Right lobe of liver (tissue), 6 donors: ENCODE results near the gene LRRC71. TPM values are rescaled to one million over a fixed set of nuclear protein-coding genes. Genes with fewer than 3 reads are reported as not detected.

Experiments
- ATAC-seq, 4 donors: fragments of 200-7000 bp; cut with Tn5 transposase; one replicate each; pipeline ENCODE4 v1.9.1; 2020; ENCODE audit warnings: mild to moderate bottlenecking in 4 of 4, moderate library complexity in 4 of 4
- DNase-seq, 3 donors: peaks; one replicate each; pipeline ENCODE4 v3.0.0-alpha.2; 2020
- H3K27ac ChIP-seq, 3 donors: fragments of 200-600 bp; one replicate each; pipeline ENCODE4 v1.8.0; 2022
- H3K27me3 ChIP-seq, 2 donors: fragments of 200-600 bp; one replicate each; pipeline ENCODE4 v1.8.0; 2022
- H3K36me3 ChIP-seq, 4 donors: fragments of 200-600 bp; sonication (generic) in 1 of 4; one replicate each; pipeline versions ENCODE4 v1.5.1 to v1.8.0; 2017 to 2022; ENCODE audit warnings: control low read depth in 1 of 4
- H3K4me1 ChIP-seq, 4 donors: fragments of 200-600 bp; sonication (generic) in 1 of 4; one replicate each; pipeline versions ENCODE4 v1.5.1 to v1.8.0; 2017 to 2022; ENCODE audit warnings: control low read depth in 1 of 4
- H3K4me3 ChIP-seq, 3 donors: fragments of 200-600 bp; one replicate each; pipeline ENCODE4 v1.8.0; 2022
- H3K9me3 ChIP-seq, 4 donors: fragments of 200-600 bp; sonication (generic) in 1 of 4; one replicate each; pipeline versions ENCODE4 v1.5.1 to v1.8.0; 2017 to 2022; ENCODE audit warnings: control low read depth in 1 of 4
- CTCF ChIP-seq, 4 donors: fragments of 200-600 bp in 3 of 4; fragments of 450-650 bp in 1 of 4; IDR thresholded peaks; one replicate each; pipeline versions ENCODE4 v1.5.1 to v1.8.0; 2016 to 2022; ENCODE audit warnings: antibody characterized with exemption in 4 of 4, mild to moderate bottlenecking in 2 of 4
- POLR2A ChIP-seq: fragments of 450-650 bp; IDR thresholded peaks from one replicate; pipeline ENCODE4 v1.6.1; 2017; ENCODE audit warnings: antibody characterized with exemption, mild to moderate bottlenecking
- WGBS: methylation state at CpG from one replicate; pipeline ENCODE4 v1.1.6; 2018; ENCODE audit warnings: low coverage, low lambda C conversion rate; ENCODE audit not compliant: insufficient coverage; ENCODE audit errors: missing lambda C conversion rate; 5-methylcytosine and 5-hydroxymethylcytosine counted together
- intact Hi-C, 2 donors: fragments of 100-400 bp; cut with DNase I; formaldehyde crosslinking; loops; one replicate each; pipeline versions ENCODE4 v1.11.2 to v1.14.1; 2022
- total RNA-seq, 6 experiments: library from RNA; depleted of rRNA in 2 of 6; stranded (reverse); fragments of >200 nt in 2 of 6; fragmentation: NEBNext Ultra II Directional in 3 of 6; extraction: Animal tissue kit (Norgen Biotek cat#: 25700) in 3 of 6; gene quantifications; one replicate each; pipeline versions ENCODE4 v1.1.0 to v1.2.4, GENCODE V29; 2016 to 2023
- donor health status: DM: no; HTN: yes; CAD: no.
- donor health status: DM: no; HTN: no; CAD: no.
- donor health status: DM: no; HTN: no; CAD: no.
- donor health status: DM: no; HTN: yes; CAD: no.
- donor health status: DM: no; HTN: yes; CAD: no.

LRRC71 gene
- total RNA-seq, 6 experiments from 2014 or later: 0.12 to 0.20 TPM; not detected in 4

- Histone ChIP-seq H3K36me3 (no peaks in the 10 kb centered on the region), H3K27ac (no peak overlapping the region), H3K4me3 (no peak overlapping the region), H3K4me1 (peaks cover 0 to 7% (median 0%) of the 10 kb centered on the region in 4 donors), H3K27me3 (peaks cover 0 to 25% of the 10 kb centered on the region in 2 donors), H3K9me3 (no peaks in the 10 kb centered on the region)
- 13% methylated on average over 4 of the region's 4 CpGs for WGBS
- DNase-seq (no peak), ATAC-seq (no peak)
- intact Hi-C loops: no loop called here
- TF ChIP-seq CTCF (IDR thresholded peaks at IDR 0.05) (peak in 1 of 4 donors; percentile 9), POLR2A (no peak)
Measured at GRCh38 chr1:156928043-156928602, 7.7 kb downstream of the LRRC71 start.

- peaks cover 0 to 7% (median 0%) of the 10 kb centered on the region in 4 donors for H3K4me1 ChIP-seq
- intact Hi-C loops: no loop called here
- ATAC-seq: no peak
- no peaks in the 10 kb centered on the region for H3K9me3 ChIP-seq
- 32% methylated on average over 2 of the region's 6 CpGs for WGBS
- DNase-seq: peak in 1 of 3 donors; percentile 22
- H3K27ac ChIP-seq: no peak overlapping the region
- peaks cover 0 to 11% of the 10 kb centered on the region in 2 donors for H3K27me3 ChIP-seq
- no peak for TF ChIP-seq CTCF (IDR thresholded peaks at IDR 0.05)
- no peak for TF ChIP-seq POLR2A
- H3K36me3 ChIP-seq: no peaks in the 10 kb centered on the region
- H3K4me3 ChIP-seq: no peak overlapping the region
Measured at GRCh38 chr1:156929596-156930238, 9.3 kb downstream of the LRRC71 start.

- H3K36me3 ChIP-seq: no peaks in the 10 kb centered on the region
- H3K9me3 ChIP-seq: no peaks in the 10 kb centered on the region
- DNase-seq (peak in 1 of 3 donors; percentile 22), ATAC-seq (no peak)
- H3K27me3 ChIP-seq: peaks cover 0 to 4% of the 10 kb centered on the region in 2 donors
- intact Hi-C loops: no loop called here
- no peak overlapping the region for H3K4me3 ChIP-seq
- H3K4me1 ChIP-seq: peaks cover 0 to 7% (median 0%) of the 10 kb centered on the region in 4 donors
- TF ChIP-seq CTCF (IDR thresholded peaks at IDR 0.05) (no peak), POLR2A (no peak)
- 24% methylated on average over 2 of the region's 4 CpGs for WGBS
- no peak overlapping the region for H3K27ac ChIP-seq
Measured at GRCh38 chr1:156930483-156930882, 10.1 kb downstream of the LRRC71 start.

- peaks cover 0 to 4% of the 10 kb centered on the region in 2 donors for H3K27me3 ChIP-seq
- ATAC-seq: peak; percentile 46 to 55 (median 48)
- TF ChIP-seq POLR2A: no peak
- no peak for TF ChIP-seq CTCF (IDR thresholded peaks at IDR 0.05)
- intact Hi-C loops: no loop called here
- no peak overlapping the region for H3K27ac ChIP-seq
- WGBS: 43% methylated on average over 11 of the region's 11 CpGs
- H3K9me3 ChIP-seq: no peaks in the 10 kb centered on the region
- DNase-seq: peak in 2 of 3 donors; percentile 34 to 37
- H3K4me3 ChIP-seq: no peak overlapping the region
- H3K4me1 ChIP-seq: peaks cover 0 to 7% (median 0%) of the 10 kb centered on the region in 4 donors
- peaks cover 0 to 4% (median 0%) of the 10 kb centered on the region in 4 donors for H3K36me3 ChIP-seq
Measured at GRCh38 chr1:156931211-156931952, 10.9 kb downstream of the LRRC71 start.
